Uterus (tissue), 4 donors: ENCODE measurements around the gene ZDHHC8. TPM values are rescaled to one million over a fixed set of nuclear protein-coding genes. Genes with fewer than 3 reads are reported as not detected.

ENCODE experiments used
- DNase-seq, 2 donors: peaks; one replicate each; pipeline ENCODE4 v3.0.0-alpha.2; 2019 to 2020
- H3K27ac ChIP-seq, 2 donors: fragments of 200-600 bp; sonication (generic); 1 replicate in 1 of 2; 2 replicates in 1 of 2; pipeline ENCODE4 v1.5.1; 2016 to 2018
- H3K27me3 ChIP-seq, 2 donors: fragments of 200-600 bp; sonication (generic); one replicate each; pipeline ENCODE4 v1.5.1; 2018 to 2019; ENCODE audit warnings: control low read depth in 1 of 2
- H3K36me3 ChIP-seq, 2 donors: fragments of 200-600 bp; sonication (generic); one replicate each; pipeline ENCODE4 v1.5.1; 2019; ENCODE audit warnings: control low read depth in 1 of 2
- H3K4me1 ChIP-seq, 2 donors: fragments of 200-600 bp; sonication (generic); one replicate each; pipeline ENCODE4 v1.5.1; 2018 to 2019; ENCODE audit warnings: control low read depth in 1 of 2
- H3K4me3 ChIP-seq, 2 donors: fragments of 200-600 bp; sonication (generic); 1 replicate in 1 of 2; 2 replicates in 1 of 2; pipeline ENCODE4 v1.5.1; 2018 to 2019; ENCODE audit warnings: mild to moderate bottlenecking in 1 of 2
- H3K9me3 ChIP-seq, 2 donors: fragments of 200-600 bp; sonication (generic); one replicate each; pipeline ENCODE4 v1.5.1; 2019; ENCODE audit warnings: control low read depth in 1 of 2
- POLR2A ChIP-seq, 2 donors: fragments of 450-650 bp; IDR thresholded peaks; one replicate each; pipeline ENCODE4 v1.6.1; 2016; ENCODE audit warnings: antibody characterized with exemption in 2 of 2, mild to moderate bottlenecking in 1 of 2, moderate library complexity in 1 of 2
- intact Hi-C: fragments of 100-400 bp; cut with DNase I; formaldehyde crosslinking; loops from one replicate; pipeline ENCODE4 v1.15.1; 2023; ENCODE audit warnings: low total_unique reads
- total RNA-seq, 4 donors: library from RNA; depleted of rRNA in 3 of 4; stranded (reverse); fragments of >200 nt in 3 of 4; gene quantifications; one replicate each; pipeline versions ENCODE4 v1.1.0 to v1.2.4, GENCODE V29; 2014 to 2023
- TF ChIP-seq, protein P1 (sequence below), 4 experiments: fragments of 200-600 bp in 2 of 4; fragments of 450-650 bp in 2 of 4; sonication (generic) in 2 of 4; IDR thresholded peaks; one replicate each; pipeline ENCODE4 v1.5.1; 2016 to 2019; ENCODE audit warnings: antibody characterized with exemption in 4 of 4, mild to moderate bottlenecking in 2 of 4, moderate library complexity in 1 of 4
- donor health status: DM: yes; HTN: yes; CAD: no.

The ZDHHC8 gene
- total RNA-seq, 4 donors from 2014 or later = 2.4 to 87.9 (median 20.1) TPM

DNA sequence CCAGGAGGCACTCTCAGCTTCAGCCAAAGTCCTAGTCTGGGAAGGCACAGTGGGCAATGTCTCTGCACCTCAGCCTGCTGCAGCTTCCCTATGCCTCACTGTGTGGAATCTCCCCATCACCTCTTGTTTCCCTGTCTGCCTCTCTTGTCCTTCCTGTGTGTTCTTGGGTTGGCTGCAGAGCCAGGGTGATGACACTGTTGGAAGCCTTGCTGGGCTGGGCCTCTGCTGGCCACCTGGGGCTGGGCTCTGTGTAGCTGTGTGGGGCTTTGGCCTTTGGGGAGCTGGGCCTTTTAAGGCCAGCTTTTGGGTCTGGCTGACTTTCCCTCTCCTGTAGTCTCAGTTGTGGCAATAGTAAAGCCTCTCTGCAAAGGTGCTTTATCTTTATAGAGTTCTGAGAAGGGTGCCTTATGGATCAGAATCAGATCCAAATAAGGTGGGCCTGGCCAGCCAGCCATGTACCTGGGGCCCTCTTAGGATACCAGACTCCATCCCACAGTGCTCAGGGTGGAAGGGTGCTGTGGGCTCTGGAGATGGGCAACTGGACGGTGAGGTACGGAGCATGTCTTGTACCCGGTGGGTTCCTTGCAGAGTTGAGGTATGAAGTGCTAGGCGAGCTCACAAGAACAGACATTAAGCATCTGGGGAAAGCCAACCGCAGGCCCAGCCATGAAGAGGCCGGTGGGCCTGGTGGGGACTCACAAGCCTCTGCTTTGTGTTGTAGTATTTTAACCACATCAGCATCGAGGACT lies 26.0 kb upstream of the ZDHHC8 start:
- intact Hi-C loops = no loop called here
- DNase-seq = no peak
- H3K4me3 ChIP-seq = no peak overlapping the region
- no peaks in the 10 kb centered on the region for H3K36me3 ChIP-seq
- TF ChIP-seq, protein P1, sequence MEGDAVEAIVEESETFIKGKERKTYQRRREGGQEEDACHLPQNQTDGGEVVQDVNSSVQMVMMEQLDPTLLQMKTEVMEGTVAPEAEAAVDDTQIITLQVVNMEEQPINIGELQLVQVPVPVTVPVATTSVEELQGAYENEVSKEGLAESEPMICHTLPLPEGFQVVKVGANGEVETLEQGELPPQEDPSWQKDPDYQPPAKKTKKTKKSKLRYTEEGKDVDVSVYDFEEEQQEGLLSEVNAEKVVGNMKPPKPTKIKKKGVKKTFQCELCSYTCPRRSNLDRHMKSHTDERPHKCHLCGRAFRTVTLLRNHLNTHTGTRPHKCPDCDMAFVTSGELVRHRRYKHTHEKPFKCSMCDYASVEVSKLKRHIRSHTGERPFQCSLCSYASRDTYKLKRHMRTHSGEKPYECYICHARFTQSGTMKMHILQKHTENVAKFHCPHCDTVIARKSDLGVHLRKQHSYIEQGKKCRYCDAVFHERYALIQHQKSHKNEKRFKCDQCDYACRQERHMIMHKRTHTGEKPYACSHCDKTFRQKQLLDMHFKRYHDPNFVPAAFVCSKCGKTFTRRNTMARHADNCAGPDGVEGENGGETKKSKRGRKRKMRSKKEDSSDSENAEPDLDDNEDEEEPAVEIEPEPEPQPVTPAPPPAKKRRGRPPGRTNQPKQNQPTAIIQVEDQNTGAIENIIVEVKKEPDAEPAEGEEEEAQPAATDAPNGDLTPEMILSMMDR (IDR thresholded peaks at IDR 0.05) = no peak
- TF ChIP-seq POLR2A (IDR thresholded peaks at IDR 0.05) = no peak
- no peaks in the 10 kb centered on the region for H3K27me3 ChIP-seq
- H3K9me3 ChIP-seq = no peaks in the 10 kb centered on the region
- no peak overlapping the region for H3K27ac ChIP-seq
- H3K4me1 ChIP-seq = no peaks in the 10 kb centered on the region

DNA sequence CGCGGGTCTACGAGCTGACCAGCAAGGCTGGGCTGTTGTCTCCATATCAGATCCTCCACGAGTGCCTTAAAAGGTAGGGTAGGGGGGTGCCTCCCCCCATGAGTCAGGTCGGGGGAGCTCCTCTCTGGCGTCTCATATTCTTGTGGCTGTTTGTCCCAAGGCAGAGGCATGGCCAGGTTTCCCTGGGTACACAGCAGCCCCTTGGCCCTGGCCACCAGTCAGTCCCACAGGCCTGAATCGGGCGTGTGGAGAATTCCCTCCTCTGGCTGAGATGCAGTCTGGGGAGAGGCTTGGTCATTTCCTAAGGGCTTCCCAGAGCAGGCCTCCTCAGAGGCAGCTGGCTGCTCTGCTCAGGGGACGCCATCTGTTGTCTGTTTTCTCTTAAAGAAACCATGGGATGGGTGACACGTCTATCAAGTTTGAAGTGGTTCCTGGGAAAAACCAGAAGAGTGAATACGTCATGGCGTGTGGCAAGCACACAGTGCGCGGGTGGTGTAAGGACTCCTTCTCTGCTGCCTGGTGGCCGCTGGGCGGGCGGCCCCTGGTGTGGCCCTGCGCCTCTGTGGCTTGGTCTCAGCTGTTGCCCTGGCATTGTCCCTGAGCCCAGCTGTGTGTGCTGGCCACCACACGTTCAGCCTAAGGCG lies 25.3 kb upstream of the ZDHHC8 start:
- DNase-seq = no peak
- Histone ChIP-seq H3K4me3 (no peak overlapping the region), H3K27me3 (no peaks in the 10 kb centered on the region), H3K36me3 (no peaks in the 10 kb centered on the region), H3K4me1 (no peaks in the 10 kb centered on the region), H3K9me3 (no peaks in the 10 kb centered on the region), H3K27ac (no peak overlapping the region)
- intact Hi-C loops = no loop called here
- TF ChIP-seq, protein P1 (IDR thresholded peaks at IDR 0.05) = no peak
- no peak for TF ChIP-seq POLR2A (IDR thresholded peaks at IDR 0.05)

DNA sequence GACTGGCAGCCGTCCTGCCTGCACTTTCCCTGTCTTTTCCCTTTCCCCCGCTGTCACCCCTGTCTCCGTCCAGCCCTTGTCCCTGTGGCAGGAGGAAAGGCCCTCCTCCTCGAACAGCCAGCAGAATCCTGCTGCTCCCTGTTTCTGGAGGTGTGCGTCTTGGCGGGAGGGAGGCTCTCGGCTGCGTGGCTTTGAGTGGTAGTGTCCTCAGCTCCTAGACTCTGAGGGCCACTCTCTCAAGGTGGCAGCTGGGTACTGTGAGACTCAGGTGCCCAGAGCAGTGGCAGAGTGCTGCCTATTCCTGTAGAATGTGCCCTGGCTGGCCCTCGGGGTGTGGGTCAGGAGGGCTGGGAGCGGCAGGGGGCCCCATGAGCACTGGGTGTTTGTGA lies 24.8 kb upstream of the ZDHHC8 start:
- no peaks in the 10 kb centered on the region for H3K9me3 ChIP-seq
- DNase-seq = no peak
- intact Hi-C loops = no loop called here
- H3K27me3 ChIP-seq = no peaks in the 10 kb centered on the region
- H3K4me1 ChIP-seq = no peaks in the 10 kb centered on the region
- no peak overlapping the region for H3K4me3 ChIP-seq
- TF ChIP-seq, protein P1 (IDR thresholded peaks at IDR 0.05) = no peak
- no peak for TF ChIP-seq POLR2A (IDR thresholded peaks at IDR 0.05)
- no peaks in the 10 kb centered on the region for H3K36me3 ChIP-seq
- H3K27ac ChIP-seq = no peak overlapping the region

DNA sequence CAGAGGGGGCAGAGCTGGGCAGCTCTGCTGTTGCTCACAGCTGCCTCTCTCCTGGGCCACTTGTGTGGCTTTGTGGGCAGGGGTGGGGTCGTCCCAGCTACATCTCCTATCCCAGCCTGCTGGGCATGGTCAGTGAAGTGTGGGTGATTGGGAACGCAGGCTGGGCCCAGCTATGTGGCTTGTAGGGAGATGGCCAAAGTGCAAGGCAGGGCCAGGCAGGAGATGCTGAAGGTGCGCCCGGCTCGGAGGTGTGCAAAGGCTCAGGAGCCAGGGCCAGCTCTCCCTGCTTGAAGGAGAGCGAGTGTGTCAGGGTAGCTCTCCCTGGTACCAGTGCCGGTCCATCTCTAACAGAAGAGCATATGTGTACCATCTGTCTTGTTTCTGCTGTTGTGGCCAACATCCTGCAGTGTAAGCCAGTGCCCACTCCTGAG lies 24.1 kb upstream of the ZDHHC8 start:
- Histone ChIP-seq H3K27me3 (no peaks in the 10 kb centered on the region), H3K9me3 (no peaks in the 10 kb centered on the region), H3K36me3 (no peaks in the 10 kb centered on the region), H3K4me3 (no peak overlapping the region), H3K27ac (no peak overlapping the region), H3K4me1 (no peaks in the 10 kb centered on the region)
- intact Hi-C loops = no loop called here
- DNase-seq = no peak
- TF ChIP-seq POLR2A (IDR thresholded peaks at IDR 0.05) = no peak
- TF ChIP-seq, protein P1 (IDR thresholded peaks at IDR 0.05) = no peak
